GM21737 (cell line): ENCODE results near the gene MLYCD.

Experiments
- ATAC-seq: cut with Tn5 transposase; IDR thresholded peaks from one replicate; pipeline ENCODE4 v1.9.1; 2021; ENCODE audit warnings: mild to moderate bottlenecking, moderate library complexity; ENCODE audit not compliant: unreplicated experiment

MLYCD gene

DNA sequence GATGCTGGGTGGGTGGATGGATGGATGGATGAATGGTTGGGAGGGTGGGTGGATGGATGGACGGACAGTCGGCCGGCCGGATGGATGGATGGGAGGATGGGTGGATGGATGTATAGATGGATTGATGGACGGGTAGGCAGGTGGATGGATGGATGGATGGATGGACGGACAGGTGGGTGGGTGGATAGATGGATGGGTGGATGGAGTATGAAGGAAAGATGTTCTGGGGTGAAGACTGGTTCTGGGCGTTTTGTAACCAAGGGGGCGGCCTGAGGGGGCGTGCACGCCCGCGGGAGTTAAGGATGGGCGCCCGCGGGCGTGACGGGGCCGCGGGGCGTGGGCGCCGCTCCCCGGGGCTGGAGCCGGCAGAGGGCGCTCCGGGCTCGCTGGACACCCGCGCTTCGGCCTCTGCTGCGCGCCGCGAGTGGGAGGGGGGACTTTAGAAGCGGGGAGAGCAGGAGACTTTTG is 69.0 kb downstream of the MLYCD start, which contains the start of gene NECAB2:
Gene NECAB2, plus strand, starts transcription at position 407 of the 468 bp plus-strand sequence. CDS start 405 bp downstream, outside the sequence.
- ATAC-seq = no peak

GRCh38 chr16:83968306-83968851 is 69.5 kb downstream of the MLYCD start:
- ATAC-seq = no peak

DNA sequence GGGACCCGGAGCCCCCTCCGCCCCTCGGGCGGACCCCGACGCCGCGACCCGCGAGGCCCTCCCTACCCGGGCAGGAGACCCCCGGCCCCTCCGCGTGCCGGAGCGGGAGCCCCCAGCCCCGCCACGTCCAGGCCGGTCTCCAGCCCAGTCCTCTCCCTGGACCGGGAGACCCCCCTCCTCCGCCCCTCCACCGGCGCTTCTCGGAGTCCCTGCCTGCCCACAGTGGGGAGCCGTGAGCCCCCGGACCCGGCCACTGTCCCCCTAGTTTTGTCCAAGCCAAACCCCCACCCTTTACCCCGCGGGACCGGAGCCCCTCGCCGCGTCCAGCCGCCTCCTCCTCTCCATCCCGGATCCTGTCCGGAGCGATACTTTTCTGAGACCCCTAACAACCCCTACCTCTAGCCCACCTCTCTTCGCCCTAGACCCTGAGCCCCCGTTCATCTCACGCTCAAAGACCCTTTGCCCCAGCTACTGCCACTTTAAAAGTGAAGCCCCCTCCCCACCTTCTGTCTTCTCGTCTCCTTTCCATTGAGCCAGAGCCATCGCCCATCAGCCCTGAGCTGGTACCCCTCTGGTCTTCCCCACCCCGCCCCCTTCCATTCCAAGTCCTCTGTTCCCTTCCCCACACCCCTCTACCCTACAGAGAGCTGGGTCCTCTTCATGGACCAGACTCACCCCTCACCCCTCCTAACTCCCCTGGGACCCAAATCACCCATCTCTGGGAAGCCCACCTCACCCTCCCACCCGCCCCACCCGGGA is 70.2 kb downstream of the MLYCD start:
- ATAC-seq = no peak

GRCh38 chr16:83969771-83970429 is 71.0 kb downstream of the MLYCD start:
- no peak for ATAC-seq

DNA sequence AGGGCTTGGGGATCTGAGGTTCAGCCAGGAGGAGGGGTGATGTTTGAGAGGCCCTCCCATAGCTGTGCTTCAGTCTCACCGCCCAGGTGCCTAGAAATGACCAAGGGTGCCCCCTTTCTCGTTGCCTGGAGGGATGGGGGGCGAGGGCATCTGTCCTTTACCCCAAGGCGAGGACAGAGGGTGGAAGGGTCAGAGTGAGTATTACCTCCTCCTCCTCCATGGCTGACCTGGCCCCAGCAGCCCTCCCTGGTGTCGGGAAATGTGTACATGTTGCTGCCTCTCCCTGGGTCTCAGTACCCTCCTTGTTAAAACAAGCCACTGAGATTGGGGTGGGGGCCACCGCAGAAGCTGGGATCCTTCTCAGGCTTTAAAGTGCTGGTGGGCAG is 71.5 kb downstream of the MLYCD start:
- no peak for ATAC-seq

DNA sequence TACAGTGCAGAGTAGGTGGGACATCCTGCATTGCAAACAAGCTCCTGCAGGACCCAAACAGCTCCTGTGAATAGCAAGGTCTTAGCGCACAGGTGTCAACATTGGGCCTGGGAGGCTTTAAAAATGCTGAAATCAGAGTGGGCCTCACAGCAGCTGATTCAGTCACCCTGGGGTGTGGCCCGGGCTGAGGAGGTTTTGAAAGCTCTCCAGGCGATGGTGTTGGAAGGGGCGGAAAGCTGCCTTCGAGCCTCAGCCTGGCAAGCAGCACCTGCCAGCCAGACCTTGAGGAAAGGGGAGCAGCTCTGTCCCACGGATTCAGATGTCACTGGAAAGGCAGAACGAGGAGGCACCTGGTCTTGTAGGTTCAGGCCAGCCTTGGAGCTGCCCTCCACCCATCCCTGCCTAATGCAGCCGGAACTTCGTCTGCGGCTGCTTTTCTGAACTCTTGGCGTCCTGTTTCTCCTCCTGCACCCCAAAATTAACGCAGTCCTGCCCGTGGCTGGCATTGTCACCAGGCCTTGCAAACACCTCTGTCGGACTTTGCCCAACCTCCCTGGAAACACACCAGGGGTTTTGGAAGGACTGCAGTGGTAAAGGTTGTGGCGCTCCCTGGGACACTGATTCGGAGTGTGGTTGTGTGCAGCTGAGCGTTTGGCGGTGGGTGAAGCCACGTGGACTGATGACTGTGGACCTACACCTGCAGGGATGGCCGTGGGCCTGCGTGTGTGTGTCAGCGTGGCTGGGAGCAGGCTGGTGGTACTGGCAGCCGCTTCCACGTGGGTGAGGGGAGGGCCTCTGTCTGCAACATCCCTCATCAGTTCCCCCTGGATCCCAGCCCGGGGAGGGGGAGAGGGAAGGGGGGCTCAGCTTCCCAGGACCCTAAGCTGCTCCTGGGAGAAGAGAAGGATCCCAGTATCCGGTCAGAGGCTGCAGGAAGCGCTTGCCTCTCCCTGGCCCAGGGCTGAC is 72.5 kb downstream of the MLYCD start:
- no peak for ATAC-seq

DNA sequence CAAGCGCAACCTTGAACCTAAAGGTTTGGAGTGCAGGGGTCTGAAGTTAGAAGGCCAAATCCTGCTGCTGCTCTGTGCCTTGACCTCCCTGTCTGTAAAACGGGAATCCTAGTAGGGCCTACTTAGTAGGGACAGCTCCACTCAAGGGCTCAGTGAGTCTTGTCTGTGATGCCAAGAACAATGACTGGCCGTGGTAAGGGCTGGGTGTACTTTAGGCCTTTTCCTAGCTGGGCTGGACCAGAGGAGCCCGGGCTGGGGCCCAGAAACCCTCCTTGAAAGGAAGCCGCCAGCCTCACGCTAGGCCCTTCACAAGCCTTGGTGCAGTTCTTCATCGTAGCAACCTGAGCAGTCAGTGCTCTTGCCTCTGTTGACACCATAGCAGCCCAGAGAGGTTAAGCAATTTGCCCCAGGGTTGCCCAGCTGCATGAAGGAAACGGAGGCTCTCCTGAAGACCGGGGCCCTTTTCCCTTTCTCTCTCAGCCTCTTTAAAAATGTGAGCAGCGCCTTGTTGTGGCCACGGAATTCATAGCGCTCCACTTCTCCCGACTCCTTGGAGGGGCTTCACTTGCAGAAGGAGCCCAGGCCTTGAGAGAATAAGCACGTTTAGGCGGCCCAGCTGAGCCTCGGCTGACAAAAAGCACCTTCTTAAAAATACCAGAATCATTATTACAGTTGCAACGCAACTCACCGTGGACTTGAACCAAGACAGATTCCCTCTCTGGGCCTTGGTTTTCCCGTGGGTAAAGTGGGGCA is 73.5 kb downstream of the MLYCD start:
- no peak for ATAC-seq

DNA sequence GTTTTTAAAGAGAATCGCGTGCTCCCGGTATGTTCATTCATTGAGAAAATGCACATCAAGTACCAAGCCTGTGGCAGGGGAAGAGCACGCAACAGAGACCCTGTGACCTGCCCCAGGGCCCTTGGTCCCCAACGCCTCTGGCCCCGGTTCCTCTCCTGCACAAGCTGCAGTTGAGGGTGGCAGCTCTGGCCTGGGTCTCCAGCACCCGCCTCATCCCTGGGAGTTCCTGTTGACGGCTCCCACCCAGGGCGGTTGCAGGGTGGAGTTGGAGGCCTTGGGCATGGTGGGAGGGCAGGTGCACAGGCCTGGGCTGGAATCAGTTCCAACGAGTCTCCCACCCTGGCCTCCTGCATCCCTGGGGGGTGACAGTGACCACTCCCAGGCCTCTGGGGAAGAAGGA is 74.2 kb downstream of the MLYCD start:
- ATAC-seq = no peak

GRCh38 chr16:83973581-83974385 is 74.9 kb downstream of the MLYCD start:
- no peak for ATAC-seq

GRCh38 chr16:83974475-83974874 is 75.6 kb downstream of the MLYCD start:
- no peak for ATAC-seq

GRCh38 chr16:83975590-83976260 is 76.8 kb downstream of the MLYCD start:
- no peak for ATAC-seq
